Endometrial microvascular endothelial cells (primary cell): ENCODE measurements around the gene FAM149A. TPM values are rescaled to one million over a fixed set of nuclear protein-coding genes. Genes with fewer than 3 reads are reported as not detected.

Experiments used
- in situ Hi-C: cut with HindIII; loops from 2 replicates; pipeline ENCODE4 v1.10.0; 2017; ENCODE audit warnings: low sequenced_read_pairs, low pct_unique_long_range_greater_than_20kb; ENCODE audit errors: inconsistent ontology term
- total RNA-seq: library from RNA; depleted of rRNA; stranded (reverse); fragments of >200 nt; gene quantifications from one replicate; pipeline ENCODE4 v1.2.3, GENCODE V29; 2015; ENCODE audit errors: inconsistent ontology term

FAM149A gene
- total RNA-seq, 1 donor from 2014 or later: not detected

DNA sequence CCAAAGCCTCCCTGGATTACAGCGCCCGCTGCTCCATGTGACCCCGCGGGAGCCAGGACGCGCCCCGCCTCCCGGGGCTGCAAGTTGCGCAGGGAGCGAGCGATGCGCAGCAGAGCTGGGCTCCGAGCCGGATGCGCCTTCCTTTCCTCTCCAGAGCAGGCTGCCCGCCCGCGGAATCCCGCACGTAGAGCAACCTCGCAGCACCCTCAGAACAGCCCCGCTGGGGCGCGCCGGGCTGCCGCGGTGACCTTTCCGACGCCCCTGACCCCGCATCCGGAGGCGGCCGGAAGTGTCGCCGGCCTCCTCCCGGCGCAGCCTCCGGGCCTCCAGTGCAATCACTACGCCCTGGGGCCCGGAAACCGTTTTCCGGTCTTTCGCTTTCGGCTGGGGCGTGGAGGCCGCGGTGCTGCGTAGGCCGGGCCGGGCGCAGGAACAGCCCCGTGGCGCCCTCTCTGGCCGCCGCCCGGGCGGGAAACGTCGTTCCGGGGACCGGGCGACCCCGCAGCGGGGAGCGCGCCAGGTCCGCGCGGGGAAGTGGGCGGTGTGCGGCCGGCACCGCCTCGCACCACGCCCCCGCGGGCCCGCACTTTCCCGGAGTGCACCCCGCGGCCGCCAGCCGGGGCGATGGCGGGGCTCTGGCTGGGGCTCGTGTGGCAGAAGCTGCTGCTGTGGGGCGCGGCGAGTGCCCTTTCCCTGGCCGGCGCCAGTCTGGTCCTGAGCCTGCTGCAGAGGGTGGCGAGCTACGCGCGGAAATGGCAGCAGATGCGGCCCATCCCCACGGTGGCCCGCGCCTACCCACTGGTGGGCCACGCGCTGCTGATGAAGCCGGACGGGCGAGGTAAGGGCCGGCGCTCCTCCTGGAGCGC lies 86.9 kb downstream of the FAM149A start, which contains the start of gene CYP4V2:
CYP4V2 (plus strand) TSS at position 368 of the 866 bp plus-strand sequence; CDS start at position 625, 257 bp downstream.
- in situ Hi-C loops: no loop called here

DNA sequence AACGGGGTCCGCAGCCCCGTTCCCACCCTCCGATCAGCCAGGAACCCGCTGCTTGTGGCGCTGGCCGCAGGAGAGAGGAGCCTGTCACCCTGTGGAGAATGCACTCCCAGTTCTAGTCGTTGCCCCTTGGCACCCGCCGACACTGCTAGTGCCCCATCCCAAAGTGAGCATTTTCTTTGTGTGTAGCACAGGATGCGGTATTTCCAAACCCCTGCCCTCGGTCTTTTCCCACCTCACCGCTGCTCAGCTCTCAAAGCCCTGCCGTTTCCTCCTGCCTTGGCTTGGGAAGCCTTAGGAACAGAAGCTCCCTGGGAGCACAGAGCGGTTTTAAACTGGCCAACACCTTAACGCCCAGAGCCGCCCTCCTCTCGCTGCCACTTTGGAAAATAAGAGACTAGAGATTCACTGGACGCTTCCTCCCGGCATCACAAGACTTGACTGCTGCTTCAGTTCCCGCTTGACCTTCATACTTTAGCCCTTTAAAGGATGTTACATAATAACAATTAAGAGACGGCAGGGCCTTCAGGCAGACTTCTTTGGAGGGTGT lies 87.6 kb downstream of the FAM149A start:
- in situ Hi-C loops: no loop called here

DNA sequence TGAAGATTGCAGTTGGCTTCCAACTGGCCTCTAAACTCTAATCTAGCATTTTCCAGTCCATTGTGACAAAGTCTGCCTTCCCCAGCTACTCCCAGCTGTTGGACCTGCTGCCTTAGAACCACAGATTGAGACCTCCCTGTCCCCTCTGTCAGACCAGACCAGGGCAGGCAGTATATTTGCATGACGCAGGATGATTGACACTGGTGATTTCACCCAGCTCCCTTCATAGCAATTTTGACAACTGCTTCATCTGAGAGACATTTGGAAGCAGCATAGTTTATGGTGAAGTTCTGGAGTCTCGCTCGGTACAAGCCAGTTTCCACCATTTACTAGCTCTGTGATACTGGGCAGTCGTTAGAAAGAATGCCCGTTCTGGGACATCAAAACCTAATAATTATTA lies 89.3 kb downstream of the FAM149A start:
- in situ Hi-C loops: no loop called here

DNA sequence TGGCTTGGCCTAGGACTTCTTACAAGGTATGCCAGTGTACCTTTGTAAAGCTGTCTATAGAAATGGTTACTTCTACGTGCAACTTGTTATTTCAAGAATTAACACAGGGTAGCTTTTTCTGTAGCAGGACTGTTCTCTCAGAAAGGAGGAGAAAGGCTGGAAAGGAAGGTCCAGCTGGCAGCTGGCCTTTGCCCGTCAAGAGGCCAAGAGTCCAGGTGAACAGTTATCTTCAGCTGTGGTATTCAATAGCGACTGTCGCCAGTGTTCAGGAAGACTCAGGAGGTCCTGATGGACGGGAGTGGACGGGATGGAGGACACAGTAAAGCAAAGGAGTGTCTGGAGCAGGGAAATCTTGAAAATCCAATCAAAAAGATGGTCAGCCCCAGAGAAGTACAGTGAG lies 91.6 kb downstream of the FAM149A start:
- in situ Hi-C loops: no loop called here

DNA sequence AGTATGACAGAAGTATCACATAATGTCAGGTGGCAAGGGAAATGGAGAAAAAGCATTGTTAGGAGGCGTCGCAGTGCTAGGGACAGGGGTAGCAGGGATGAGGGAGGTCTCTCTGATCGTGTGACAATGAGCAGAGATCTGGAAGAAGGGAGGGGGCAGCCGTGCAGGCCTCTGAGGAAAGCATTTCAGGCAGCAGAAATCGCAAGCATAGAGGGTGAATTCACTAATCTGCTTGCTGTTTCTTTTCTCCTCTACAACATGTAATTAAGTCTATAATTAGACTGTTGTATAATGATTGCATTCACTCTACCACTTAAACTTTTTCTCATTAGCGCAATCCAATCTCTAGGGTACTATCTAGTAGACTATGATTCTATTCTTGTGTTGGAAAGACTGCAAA lies 96.0 kb downstream of the FAM149A start:
- in situ Hi-C loops: no loop called here

DNA sequence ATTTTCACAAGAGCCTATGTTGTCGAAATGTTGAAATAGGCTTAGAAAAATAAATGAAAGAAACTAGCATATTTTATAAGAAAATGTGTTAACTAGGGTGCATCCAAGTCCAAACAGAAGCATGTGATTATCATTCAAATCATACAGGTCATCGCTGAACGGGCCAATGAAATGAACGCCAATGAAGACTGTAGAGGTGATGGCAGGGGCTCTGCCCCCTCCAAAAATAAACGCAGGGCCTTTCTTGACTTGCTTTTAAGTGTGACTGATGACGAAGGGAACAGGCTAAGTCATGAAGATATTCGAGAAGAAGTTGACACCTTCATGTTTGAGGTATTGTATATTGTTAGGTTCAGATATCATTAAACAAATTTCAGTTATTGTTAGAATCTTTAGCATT lies 96.5 kb downstream of the FAM149A start:
- in situ Hi-C loops: no loop called here

DNA sequence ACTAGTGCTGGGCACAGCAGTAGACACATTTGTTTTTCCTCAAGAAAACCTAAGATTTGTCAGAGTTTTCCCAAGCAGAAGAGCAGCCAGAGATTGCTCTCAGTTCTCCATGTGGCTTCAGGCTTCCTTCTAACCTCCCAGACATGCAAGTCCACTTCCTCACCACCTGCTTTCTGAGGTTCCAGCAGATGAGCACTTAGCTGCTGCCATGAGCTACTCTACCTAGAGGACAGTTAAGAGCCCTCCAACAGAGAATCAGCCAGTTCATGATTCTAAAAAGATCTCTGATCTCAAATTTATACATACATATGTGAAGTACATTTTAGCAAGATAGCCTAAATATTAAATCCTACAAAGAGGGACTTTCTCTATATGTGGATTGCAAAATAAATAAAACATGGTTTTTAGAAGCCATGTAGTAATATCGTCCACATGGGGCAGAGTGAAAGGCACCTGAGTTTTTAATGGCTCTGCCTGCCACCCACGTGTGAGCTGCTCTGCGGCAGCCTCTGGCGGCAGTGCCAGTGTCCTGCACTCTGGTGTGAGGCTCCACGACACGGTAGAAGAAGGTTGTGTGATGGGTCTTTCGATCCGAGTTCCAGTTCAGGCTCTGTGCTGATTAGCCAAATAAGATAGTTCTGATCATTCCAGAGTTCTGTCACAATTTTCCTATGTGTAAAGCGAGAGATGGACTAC lies 97.2 kb downstream of the FAM149A start:
- in situ Hi-C loops: no loop called here

DNA sequence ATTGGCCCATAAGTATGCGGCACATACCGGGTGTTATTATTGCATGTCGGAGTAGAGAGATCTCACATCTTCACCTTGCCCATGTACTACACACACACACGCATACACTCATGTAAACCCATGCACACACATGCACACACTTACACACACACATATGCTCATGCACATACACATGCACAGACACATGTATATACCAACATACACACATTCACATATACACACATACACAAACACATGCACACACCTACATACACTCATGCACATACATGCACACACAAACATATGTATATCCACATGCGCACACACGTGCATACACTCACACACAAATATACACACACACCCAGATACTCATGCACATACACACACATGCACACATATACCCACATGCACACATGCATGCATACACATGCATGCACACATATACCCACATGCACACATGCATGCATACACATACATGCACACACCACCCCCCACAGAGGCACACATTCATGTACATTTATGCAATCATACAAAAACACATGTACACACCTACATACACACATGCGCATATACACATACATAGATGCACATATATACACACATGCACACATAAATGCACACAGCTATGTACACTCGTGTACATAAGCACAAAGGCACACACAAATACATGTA lies 98.1 kb downstream of the FAM149A start:
- in situ Hi-C loops: no loop called here

DNA sequence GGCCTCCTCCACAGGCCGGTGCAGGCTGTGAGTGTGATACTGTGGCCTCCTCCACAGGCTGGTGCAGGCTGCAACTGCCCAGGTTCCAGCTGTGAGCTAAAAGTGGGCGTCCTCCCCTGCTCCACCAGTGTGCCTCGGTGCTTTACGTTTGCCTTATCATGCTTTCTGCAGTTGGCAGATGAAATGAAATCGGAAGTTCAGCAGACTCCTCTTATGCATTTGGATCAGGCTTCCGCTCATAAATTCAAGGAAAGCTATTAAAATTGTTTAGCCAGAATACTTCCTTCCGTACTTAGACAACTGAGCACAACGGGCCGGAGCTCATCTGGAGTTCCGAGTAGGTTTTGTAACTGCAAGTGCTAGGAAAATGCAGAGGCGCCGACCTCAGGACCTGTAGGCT lies 98.9 kb downstream of the FAM149A start:
- in situ Hi-C loops: no loop called here

DNA sequence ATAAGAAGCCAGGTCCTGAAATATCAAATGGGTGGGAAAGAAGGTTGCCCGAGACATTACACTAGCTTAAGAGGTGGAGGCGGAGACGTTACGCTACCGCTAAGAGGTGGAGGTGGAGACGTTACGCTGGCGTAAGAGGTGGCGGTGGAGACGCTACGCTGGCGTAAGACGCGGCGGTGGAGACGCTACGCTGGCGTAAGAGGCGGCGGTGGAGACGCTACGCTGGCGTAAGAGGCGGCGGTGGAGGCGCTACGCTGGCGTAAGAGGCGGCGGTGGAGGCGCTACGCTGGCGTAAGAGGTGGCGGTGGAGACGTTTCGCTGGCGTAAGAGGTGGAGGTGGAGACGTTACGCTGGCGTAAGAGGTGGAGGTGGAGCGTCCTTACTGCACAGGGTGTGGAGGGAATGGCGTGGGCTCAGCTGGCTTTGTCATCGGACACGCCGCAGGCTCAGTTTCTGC lies 99.6 kb downstream of the FAM149A start:
- in situ Hi-C loops: no loop called here

DNA sequence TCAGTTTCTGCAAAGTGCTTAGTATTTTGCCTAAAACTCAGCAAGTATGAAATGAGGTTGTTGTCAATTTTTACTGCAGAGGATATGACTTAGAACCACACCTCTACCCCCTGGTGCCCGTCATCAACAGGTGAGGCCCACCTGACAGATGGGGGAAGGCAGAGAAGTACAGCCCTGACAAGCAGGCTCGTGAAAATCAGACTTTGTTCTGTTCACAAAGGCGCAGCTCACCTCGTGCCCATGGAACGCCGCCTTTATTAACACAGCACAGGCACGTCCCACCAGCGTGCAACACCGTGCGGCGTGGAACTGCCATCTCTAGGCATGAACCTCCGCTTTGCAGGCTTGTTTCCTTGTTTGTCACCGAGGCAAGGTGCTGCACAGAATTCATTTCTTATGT lies 100.2 kb downstream of the FAM149A start:
- in situ Hi-C loops: no loop called here

DNA sequence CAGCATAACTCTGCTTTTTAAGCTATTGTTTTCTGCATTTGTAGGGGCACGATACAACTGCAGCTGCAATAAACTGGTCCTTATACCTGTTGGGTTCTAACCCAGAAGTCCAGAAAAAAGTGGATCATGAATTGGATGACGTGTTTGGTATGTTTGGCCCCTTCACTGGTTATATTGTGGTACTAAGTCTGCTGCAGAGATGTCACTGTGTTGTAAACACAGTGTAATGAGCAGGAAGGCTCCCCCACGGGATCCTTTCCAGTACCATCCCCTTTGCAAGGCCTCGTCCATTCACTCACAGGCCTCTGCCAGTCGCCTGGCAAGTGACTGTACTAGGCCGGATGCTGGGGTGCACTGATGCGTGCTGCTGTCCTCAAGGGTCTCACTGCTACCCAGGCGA lies 100.7 kb downstream of the FAM149A start:
- in situ Hi-C loops: no loop called here

DNA sequence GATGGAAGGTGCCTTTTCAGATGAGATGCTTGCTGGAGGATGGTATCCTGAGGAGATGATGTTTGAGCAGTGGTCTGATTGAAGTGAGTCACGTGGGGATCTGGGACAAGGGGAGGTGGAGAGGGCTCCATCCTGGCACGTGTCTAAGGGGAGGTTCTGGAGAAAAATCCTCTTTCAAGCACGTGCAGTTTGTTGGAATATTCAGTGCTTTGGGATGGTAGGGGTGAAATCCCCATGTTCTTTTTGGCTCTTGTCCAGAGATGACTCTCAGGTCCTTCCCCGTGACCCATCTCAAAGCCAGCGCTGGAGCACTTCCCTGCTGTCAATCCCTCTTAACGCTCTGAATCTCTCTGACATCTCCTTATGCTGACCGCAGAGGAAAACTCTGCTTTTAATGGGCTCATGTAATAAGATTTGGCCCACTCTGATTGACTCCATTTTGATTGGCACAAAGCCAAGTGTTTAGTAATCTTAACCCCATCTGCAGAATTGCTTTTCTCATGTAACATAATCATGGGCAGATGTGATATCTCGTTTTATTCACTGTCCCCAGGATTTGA lies 112.0 kb downstream of the FAM149A start:
- in situ Hi-C loops: no loop called here

DNA sequence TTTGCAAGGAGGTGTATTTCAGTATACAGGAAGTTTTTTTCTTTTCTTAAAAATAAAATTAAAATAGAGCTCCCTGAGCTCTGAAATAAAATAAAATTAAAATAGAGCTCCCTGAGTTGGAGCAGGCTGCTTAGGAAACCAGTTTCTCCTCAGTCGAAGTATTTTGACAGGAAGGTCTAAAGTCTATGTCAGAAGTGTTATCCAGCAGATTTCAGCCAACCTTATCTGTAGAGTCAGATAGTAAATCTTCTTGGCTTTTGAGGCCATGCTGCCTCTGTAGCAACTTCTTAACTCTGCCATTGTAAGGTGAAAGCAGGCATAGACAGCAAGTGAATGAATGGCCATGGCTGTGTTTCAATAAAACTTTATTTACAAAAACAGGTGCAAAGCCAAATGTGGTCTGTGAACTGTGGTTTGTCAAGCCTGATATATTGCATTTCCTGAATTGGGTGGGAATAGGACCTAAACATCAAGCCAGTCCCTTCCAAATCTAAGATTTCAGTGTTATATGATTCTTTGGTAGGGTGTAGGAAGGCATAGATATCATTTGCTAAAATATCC lies 113.3 kb downstream of the FAM149A start:
- in situ Hi-C loops: no loop called here

DNA sequence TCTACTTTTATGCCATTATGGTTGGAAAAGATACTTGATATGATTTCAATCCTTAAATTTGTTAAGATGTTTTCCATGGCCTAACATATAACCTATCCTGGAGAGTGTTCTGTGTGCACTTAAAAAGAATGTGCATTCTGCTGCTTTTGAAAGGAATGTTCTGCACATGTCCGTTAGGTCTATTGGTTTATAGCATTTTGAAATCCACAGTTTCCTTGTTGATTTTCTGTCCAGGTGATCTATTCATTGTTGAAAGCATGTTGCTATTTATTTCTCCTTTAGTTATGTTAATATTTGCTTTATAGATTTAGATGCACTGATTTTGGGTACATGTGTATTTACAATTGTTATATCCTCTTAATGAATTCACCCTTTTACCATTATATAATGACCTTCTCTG lies 117.1 kb downstream of the FAM149A start:
- in situ Hi-C loops: no loop called here
